GM18861 (cell line): Measurements from ENCODE around the gene MBNL3.
A peak's percentile ranks its signal among the peaks of the same experiment; 100 is the strongest.
"Not testable (repeated sequence)": the region's sequence is repeated elsewhere in the genome, so short reads cannot be mapped to it uniquely, and the experiment has no call there.

Experiments used
- ATAC-seq: cut with Tn5 transposase; IDR thresholded peaks from one replicate; pipeline ENCODE4 v1.9.1; 2021; ENCODE audit not compliant: unreplicated experiment

MBNL3 gene

GRCh38 chrX:132480581-132481203 lies 8.1 kb downstream of the MBNL3 start:
- peak; percentile 88 for ATAC-seq

- ATAC-seq, result no peak
These were observed 14.1 kb downstream of the MBNL3 start for GRCh38 chrX:132474544-132475248.

GRCh38 chrX:132472397-132472796 lies 16.4 kb downstream of the MBNL3 start:
- no peak for ATAC-seq

- no peak for ATAC-seq
These were observed 18.0 kb downstream of the MBNL3 start for GRCh38 chrX:132470831-132471230.

- no peak for ATAC-seq
These were observed 18.7 kb downstream of the MBNL3 start for GRCh38 chrX:132470179-132470578.

GRCh38 chrX:132468454-132468853 lies 20.4 kb downstream of the MBNL3 start:
- ATAC-seq, result no peak

- no peak for ATAC-seq
These were observed 20.8 kb downstream of the MBNL3 start for GRCh38 chrX:132467989-132468388.

GRCh38 chrX:132467026-132467425 lies 21.8 kb downstream of the MBNL3 start:
- ATAC-seq, result no peak

- ATAC-seq, result no peak
These were observed 25.4 kb downstream of the MBNL3 start for GRCh38 chrX:132463411-132463810.

GRCh38 chrX:132461886-132462285 lies 27.0 kb downstream of the MBNL3 start:
- no peak for ATAC-seq

- ATAC-seq, result no peak
These were observed 35.8 kb downstream of the MBNL3 start for GRCh38 chrX:132452911-132453550.

GRCh38 chrX:132445909-132446308 lies 42.9 kb downstream of the MBNL3 start:
- not testable (repeated sequence) for ATAC-seq

GRCh38 chrX:132444936-132445335 lies 43.9 kb downstream of the MBNL3 start:
- no peak for ATAC-seq

GRCh38 chrX:132443196-132444135 lies 45.4 kb downstream of the MBNL3 start:
- no peak for ATAC-seq

- ATAC-seq, result no peak
These were observed 46.1 kb downstream of the MBNL3 start for GRCh38 chrX:132442691-132443090.

GRCh38 chrX:132435222-132435621 lies 53.6 kb downstream of the MBNL3 start:
- no peak for ATAC-seq

- no peak for ATAC-seq
These were observed 55.3 kb downstream of the MBNL3 start for GRCh38 chrX:132433551-132433950.

- no peak for ATAC-seq
These were observed 55.8 kb downstream of the MBNL3 start for GRCh38 chrX:132433001-132433400.

- no peak for ATAC-seq
These were observed 59.9 kb downstream of the MBNL3 start for GRCh38 chrX:132428896-132429295.

GRCh38 chrX:132426695-132427281 lies 62.0 kb downstream of the MBNL3 start:
- ATAC-seq, result no peak
